Measurements from ENCODE around the gene SAMD10. TPM values are rescaled to one million over a fixed set of nuclear protein-coding genes. Genes with fewer than 3 reads are reported as not detected.

The SAMD10 gene
- total and polyA plus RNA-seq, 2 experiments from 2014 or later = 1.3 TPM

DNA sequence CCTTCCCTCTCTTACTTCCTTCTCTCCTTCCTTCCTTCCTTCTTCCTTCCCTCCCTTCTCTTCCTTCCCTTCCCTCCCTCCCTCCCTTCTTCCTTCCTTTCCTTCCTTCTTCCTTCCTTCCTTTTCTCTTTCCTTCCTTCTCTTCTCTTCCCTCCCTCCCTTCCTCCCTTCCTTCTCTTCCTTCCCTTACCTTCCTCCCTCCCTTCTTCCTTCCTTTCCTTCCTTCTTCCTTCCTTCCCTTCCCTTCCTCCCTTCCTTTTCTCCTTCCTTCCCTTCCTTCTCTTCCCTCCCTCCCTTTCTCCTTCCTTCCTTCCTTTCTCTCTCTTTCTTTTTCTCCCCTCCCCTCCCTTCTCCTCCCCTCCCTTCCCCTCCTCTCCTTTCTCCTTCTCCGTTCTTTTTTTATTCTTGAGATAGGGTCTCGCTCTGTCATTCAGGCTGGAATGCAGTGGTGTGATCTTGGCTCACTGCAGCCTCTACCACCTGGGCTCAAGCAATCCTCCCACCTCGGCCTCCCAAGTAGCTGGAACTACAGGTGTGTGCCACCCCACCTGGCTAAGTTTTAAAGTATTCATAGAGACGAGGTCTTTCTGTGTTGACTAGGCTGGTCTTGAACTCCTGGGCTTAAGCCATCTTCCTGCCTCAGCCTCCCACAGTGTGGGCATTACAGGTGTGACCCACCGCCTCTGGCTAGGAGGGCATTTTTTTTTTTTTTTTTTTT lies 8.6 kb downstream of the SAMD10 start:
- Histone ChIP-seq H3K79me2 (ENCODE audit: insufficient read depth) (peaks cover 14% of the 10 kb centered on the region), H3K4me1 (ENCODE audit: insufficient read depth) (peaks cover 5% of the 10 kb centered on the region), H3K27me3 (replicated peaks; ENCODE audit: insufficient read depth) (no peaks in the 10 kb centered on the region), H3K27ac (no peak overlapping the region), H3K9me2 (ENCODE audit: insufficient read depth) (no peaks in the 10 kb centered on the region), H3K9me3 (ENCODE audit: low read depth) (no peaks in the 10 kb centered on the region), H3K4me2 (ENCODE audit: unreplicated experiment) (no peak overlapping the region), H2AFZ (no peak overlapping the region), H3K36me3 (ENCODE audit: low read depth) (no peaks in the 10 kb centered on the region), H4K20me1 (ENCODE audit: insufficient read depth) (no peaks in the 10 kb centered on the region), H3K9ac (no peak overlapping the region), H3F3A (ENCODE audit: insufficient read depth) (peaks cover 8% of the 10 kb centered on the region), H3K4me3 (no peak overlapping the region)
- no peak for TF ChIP-seq EZH2 (IDR thresholded peaks at IDR 0.05; ENCODE audit: insufficient read depth, poor library complexity, severe bottlenecking)
- TF ChIP-seq EZH2phosphoT487 (IDR thresholded peaks at IDR 0.05; ENCODE audit: insufficient read depth, low read depth) = no peak
- 79 to 84% methylated on average over 5 of the region's 5 CpGs for WGBS, 2 experiments (ENCODE audit: low coverage in 1 of 2, low lambda C conversion rate in 2 of 2, missing lambda C conversion rate in 2 of 2)
- in situ Hi-C loops (cut with MboI) = no loop called here
- DNase-seq = no peak

DNA sequence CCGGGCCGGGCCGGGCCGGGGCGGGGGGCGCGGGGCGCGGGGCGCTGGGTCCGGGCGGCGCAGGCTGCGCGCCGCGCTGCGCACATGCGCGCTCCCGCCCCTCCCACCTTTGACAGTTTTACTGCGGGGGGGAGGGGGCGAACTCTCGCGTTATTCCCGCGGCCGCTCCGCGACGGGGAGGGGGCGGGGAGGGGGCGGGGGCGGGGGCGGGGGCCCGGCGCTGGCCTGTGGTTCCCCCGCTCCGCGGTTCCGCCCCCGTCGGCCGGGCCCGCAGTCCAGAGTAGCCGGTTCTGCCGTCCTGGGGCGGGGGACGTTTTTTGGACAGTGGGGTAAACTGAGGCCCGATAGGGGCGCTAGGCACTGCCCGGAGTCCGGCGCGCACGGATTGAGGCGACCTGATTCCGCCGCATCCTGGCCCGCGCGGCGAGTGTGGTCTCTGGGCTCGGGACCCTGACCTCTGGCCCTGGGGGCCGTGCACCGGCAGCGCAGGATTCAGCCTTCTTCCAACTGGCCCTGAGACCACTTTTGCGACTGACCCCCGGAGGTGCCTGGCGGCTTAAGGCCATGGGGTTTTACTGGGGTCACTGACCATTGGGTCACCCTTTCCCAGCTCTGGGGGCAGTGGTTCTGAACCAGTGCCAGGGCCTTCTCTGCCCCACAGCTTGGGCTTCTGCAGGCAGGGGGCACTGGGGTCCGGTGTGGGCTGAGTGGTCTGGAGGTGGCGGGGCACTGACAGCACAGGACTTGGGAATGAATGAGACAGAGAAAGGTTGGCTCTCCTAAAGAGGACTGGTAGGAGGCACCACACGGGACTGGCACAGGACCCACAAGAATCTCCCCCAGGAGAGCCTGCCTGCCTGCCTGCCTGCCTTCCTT lies 9.4 kb downstream of the SAMD10 start, which contains the start of gene ZNF512B:
Gene ZNF512B (minus strand): TSS at position 93 of the 876 bp plus-strand sequence. CDS start 1,980 bp downstream, outside the sequence.
- 3 to 6% methylated on average over 28 to 58 of the region's 73 CpGs for WGBS, 2 experiments (ENCODE audit: low coverage in 1 of 2, low lambda C conversion rate in 2 of 2, missing lambda C conversion rate in 2 of 2)
- Histone ChIP-seq H3K4me3 (peak within 1 kb of the TSS; percentile 83), H3F3A (ENCODE audit: insufficient read depth) (peaks cover 8% of the 10 kb centered on the region), H3K27ac (no peak within 1 kb of the TSS), H3K4me2 (ENCODE audit: unreplicated experiment) (peak within 1 kb of the TSS; percentile 84), H3K36me3 (ENCODE audit: low read depth) (no peaks in the 10 kb centered on the region), H3K9me2 (ENCODE audit: insufficient read depth) (no peaks in the 10 kb centered on the region), H4K20me1 (ENCODE audit: insufficient read depth) (no peaks in the 10 kb centered on the region), H3K9ac (peak within 1 kb of the TSS; percentile 88), H3K4me1 (ENCODE audit: insufficient read depth) (peaks cover 5% of the 10 kb centered on the region), H3K79me2 (ENCODE audit: insufficient read depth) (peaks cover 14% of the 10 kb centered on the region), H3K27me3 (replicated peaks; ENCODE audit: insufficient read depth) (no peaks in the 10 kb centered on the region), H3K9me3 (ENCODE audit: low read depth) (no peaks in the 10 kb centered on the region), H2AFZ (peak within 1 kb of the TSS; percentile 74)
- TF ChIP-seq EZH2 (IDR thresholded peaks at IDR 0.05; ENCODE audit: insufficient read depth, poor library complexity, severe bottlenecking) (no peak), EZH2phosphoT487 (IDR thresholded peaks at IDR 0.05; ENCODE audit: insufficient read depth, low read depth) (no peak)
- DNase-seq = peak; percentile 76
- in situ Hi-C loops (cut with MboI) = no loop called here

DNA sequence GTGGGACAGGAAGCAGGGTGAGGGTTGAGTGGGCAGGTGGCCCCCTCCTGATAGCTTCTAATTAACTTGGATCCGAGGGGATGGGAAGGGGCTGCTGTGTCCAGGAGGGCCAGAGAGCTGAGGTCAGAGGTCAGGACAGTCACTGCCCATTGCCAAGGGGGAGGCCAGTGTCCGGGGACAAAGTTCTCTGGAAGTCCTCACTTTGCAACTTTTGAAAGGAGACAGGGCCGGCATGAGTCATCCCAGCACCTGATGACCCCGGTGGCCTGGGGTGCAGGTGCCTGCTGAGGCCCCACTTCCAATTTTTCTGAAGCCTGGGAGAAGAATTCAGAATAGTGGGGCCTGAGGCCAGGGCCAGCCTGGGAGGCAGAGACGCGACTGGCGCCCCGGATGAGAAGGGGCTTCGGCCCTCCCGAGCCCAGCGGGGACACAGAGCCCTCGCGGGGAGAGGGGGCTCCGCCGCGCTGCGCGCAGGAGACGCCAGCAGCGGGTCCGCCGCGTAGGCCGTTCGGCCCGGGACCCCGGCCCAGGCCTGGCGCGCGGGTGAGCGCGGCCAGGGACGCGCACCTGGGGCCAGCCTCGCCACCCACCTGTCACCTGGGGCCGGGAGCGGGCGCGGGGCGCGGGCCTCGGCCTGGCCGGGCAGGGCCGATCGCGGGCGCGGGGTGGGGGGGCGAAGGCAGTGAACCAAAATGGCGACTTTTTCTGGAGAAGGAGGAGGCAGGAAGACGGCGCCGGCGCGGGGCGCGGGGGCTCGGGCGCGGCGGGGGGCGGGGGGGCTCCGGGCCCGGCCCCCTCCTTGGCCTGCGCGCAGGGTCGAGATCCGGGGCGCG lies 10.3 kb downstream of the SAMD10 start:
- peak overlapping the region; percentile 88 for H3K9ac ChIP-seq
- H3K9me3 ChIP-seq (ENCODE audit: low read depth) = no peaks in the 10 kb centered on the region
- H3K9me2 ChIP-seq (ENCODE audit: insufficient read depth) = no peaks in the 10 kb centered on the region
- peak overlapping the region; percentile 83 for H3K4me3 ChIP-seq
- H2AFZ ChIP-seq = 0 out of 2 replicates have a peak overlapping the region, but pooled peaks have one; percentile 36
- H3F3A ChIP-seq (ENCODE audit: insufficient read depth) = peaks cover 8% of the 10 kb centered on the region
- in situ Hi-C loops (cut with MboI) = no loop called here
- H3K27me3 ChIP-seq (replicated peaks; ENCODE audit: insufficient read depth) = no peaks in the 10 kb centered on the region
- 2% methylated on average over 38 to 62 of the region's 70 CpGs for whole genome bisulfite sequencing, 2 experiments (ENCODE audit: low coverage in 1 of 2, low lambda C conversion rate in 2 of 2, missing lambda C conversion rate in 2 of 2)
- no peak for TF ChIP-seq EZH2 (IDR thresholded peaks at IDR 0.05; ENCODE audit: insufficient read depth, poor library complexity, severe bottlenecking)
- TF ChIP-seq EZH2phosphoT487 (IDR thresholded peaks at IDR 0.05; ENCODE audit: insufficient read depth, low read depth) = no peak
- H3K4me2 ChIP-seq (ENCODE audit: unreplicated experiment) = peak overlapping the region; percentile 84
- peak; percentile 50 for DNase-seq
- H4K20me1 ChIP-seq (ENCODE audit: insufficient read depth) = no peaks in the 10 kb centered on the region
- no peaks in the 10 kb centered on the region for H3K36me3 ChIP-seq (ENCODE audit: low read depth)
- peaks cover 5% of the 10 kb centered on the region for H3K4me1 ChIP-seq (ENCODE audit: insufficient read depth)
- H3K27ac ChIP-seq = no peak overlapping the region
- peaks cover 14% of the 10 kb centered on the region for H3K79me2 ChIP-seq (ENCODE audit: insufficient read depth)

Data from GM23248 (cell line).